ENCODE results near the gene CFAP100.

Gene CFAP100

GRCh38 chr3:126484662-126485061 is 90.0 kb downstream of the CFAP100 start:
- no peak for DNase-seq

GRCh38 chr3:126485176-126485897 is 90.6 kb downstream of the CFAP100 start:
- no peak for DNase-seq

GRCh38 chr3:126485956-126486355 is 91.2 kb downstream of the CFAP100 start:
- no peak for DNase-seq
